KMS-11 (cell line): ENCODE data around the gene RAB40B.
A peak's percentile ranks its signal among the peaks of the same experiment; 100 is the strongest.

Experiments
- H2AFZ ChIP-seq: fragments of 200-600 bp; sonication (generic); 2 replicates; pipeline ENCODE4 v1.6.1; 2016; ENCODE audit warnings: antibody characterized with exemption, mixed run types, low read depth
- H3K27ac ChIP-seq: fragments of 200-600 bp; sonication (generic); 2 replicates; pipeline ENCODE4 v1.6.1; 2016; ENCODE audit warnings: mild to moderate bottlenecking, mixed run types
- H3K27me3 ChIP-seq: fragments of 200-600 bp; sonication (generic); 2 replicates; pipeline ENCODE4 v1.6.1; 2017; ENCODE audit warnings: mild to moderate bottlenecking, low read depth, mixed run types, moderate library complexity; ENCODE audit not compliant: insufficient read depth
- H3K36me3 ChIP-seq: fragments of 200-600 bp; sonication (generic); 2 replicates; pipeline ENCODE4 v1.6.1; 2017; ENCODE audit warnings: mild to moderate bottlenecking, mixed run types; ENCODE audit not compliant: insufficient read depth
- H3K4me1 ChIP-seq: fragments of 200-600 bp; sonication (generic); 2 replicates; pipeline ENCODE4 v1.6.1; 2016; ENCODE audit warnings: mild to moderate bottlenecking, low read depth, mixed run types; ENCODE audit not compliant: poor library complexity, severe bottlenecking
- H3K4me2 ChIP-seq: fragments of 200-600 bp; sonication (generic); 2 replicates; pipeline ENCODE4 v1.7.0; 2016; ENCODE audit warnings: mild to moderate bottlenecking, mixed run types
- H3K4me3 ChIP-seq: fragments of 200-600 bp; sonication (generic); IDR thresholded peaks from 2 replicates; pipeline ENCODE4 v1.6.1; 2017; ENCODE audit warnings: low read depth, low read length, mixed read lengths; ENCODE audit not compliant: insufficient read depth
- H3K79me2 ChIP-seq: fragments of 200-600 bp; sonication (generic); 2 replicates; pipeline ENCODE4 v1.6.1; 2016; ENCODE audit warnings: low read depth, mixed run types; ENCODE audit not compliant: insufficient read depth
- H3K9ac ChIP-seq: fragments of 200-600 bp; sonication (generic); 2 replicates; pipeline ENCODE4 v1.6.1; 2016; ENCODE audit warnings: mild to moderate bottlenecking, mixed run types
- H4K20me1 ChIP-seq: fragments of 200-600 bp; sonication (generic); 2 replicates; pipeline ENCODE4 v1.6.1; 2016; ENCODE audit warnings: mild to moderate bottlenecking, mixed run types; ENCODE audit not compliant: insufficient read depth
- CTCF ChIP-seq: fragments of 200-600 bp; sonication (generic); conservative IDR thresholded peaks from 2 replicates; pipeline ENCODE4 v1.6.1; 2017; ENCODE audit warnings: low read depth, mild to moderate bottlenecking, antibody characterized with exemption, low read length, moderate library complexity, mixed read lengths

The RAB40B gene

GRCh38 chr17:82716203-82717010, 17.9 kb upstream of the RAB40B start, which contains the start of gene FN3KRP:
Gene FN3KRP (plus strand): TSS chr17:82716706. CDS start chr17:82716756, 50 bp downstream.
- peak within 1 kb of the TSS; percentile 16 for H3K4me3 ChIP-seq
- no peaks in the 10 kb centered on the region for H3K27me3 ChIP-seq
- peak within 1 kb of the TSS; percentile 89 for H2AFZ ChIP-seq
- peak within 1 kb of the TSS; percentile 21; the same call in 1 of the 2 replicates for H3K27ac ChIP-seq
- no peaks in the 10 kb centered on the region; the same call in 1 of the 2 replicates for H4K20me1 ChIP-seq
- TF ChIP-seq CTCF, result no peak
- H3K4me1 ChIP-seq, result peaks cover 20% of the 10 kb centered on the region
- peak within 1 kb of the TSS; percentile 83 for H3K4me2 ChIP-seq
- H3K79me2 ChIP-seq, result peaks cover 15% of the 10 kb centered on the region; the same call in 1 of the 2 replicates
- peak within 1 kb of the TSS; percentile 64; the same call in 1 of the 2 replicates for H3K9ac ChIP-seq
- no peaks in the 10 kb centered on the region for H3K36me3 ChIP-seq

DNA sequence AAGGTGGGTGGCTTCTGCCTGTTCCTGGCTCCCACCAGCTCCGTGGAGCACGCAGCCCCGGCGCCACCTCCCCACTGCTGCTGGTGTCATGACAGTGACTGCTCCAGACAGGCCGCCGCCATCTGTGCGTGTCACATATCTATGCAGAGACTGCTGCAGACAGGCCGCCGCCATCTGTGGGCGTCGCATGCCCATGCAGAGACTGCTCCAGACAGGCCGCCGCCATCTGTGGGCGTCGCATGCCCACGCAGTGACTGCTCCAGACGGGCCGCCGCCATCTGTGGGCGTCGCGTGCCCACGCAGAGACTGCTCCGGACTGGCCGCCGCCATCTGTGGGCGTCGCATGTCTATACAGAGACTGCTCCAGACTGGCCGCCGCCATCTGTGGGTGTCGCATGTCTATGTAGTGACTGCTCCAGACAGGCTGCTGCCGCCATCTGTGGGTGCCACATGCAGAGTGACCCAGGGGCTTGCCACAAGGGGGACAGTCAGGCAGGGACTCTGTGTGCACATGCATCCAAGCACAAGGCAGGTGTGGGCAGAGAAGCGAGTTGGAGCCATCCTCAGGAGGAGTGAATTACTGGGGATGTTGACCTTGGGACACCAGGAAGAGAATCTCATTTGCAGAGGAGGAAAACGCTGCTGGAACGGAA, 14.7 kb upstream of the RAB40B start:
- no peaks in the 10 kb centered on the region; the same call in 1 of the 2 replicates for H4K20me1 ChIP-seq
- no peak for TF ChIP-seq CTCF
- no peak overlapping the region for H3K4me2 ChIP-seq
- peaks cover 15% of the 10 kb centered on the region; the same call in 1 of the 2 replicates for H3K79me2 ChIP-seq
- no peak overlapping the region for H3K4me3 ChIP-seq
- H3K27ac ChIP-seq, result no peak overlapping the region
- H2AFZ ChIP-seq, result no peak overlapping the region
- H3K36me3 ChIP-seq, result no peaks in the 10 kb centered on the region
- no peaks in the 10 kb centered on the region for H3K27me3 ChIP-seq
- no peak overlapping the region for H3K9ac ChIP-seq
- peaks cover 18% of the 10 kb centered on the region for H3K4me1 ChIP-seq

- no peak for TF ChIP-seq CTCF
Measured at GRCh38 chr17:82710499-82711232, 12.2 kb upstream of the RAB40B start.

GRCh38 chr17:82709676-82710498, 11.4 kb upstream of the RAB40B start:
- H3K9ac ChIP-seq, result no peak overlapping the region; the same call in 1 of the 2 replicates
- no peak for TF ChIP-seq CTCF
- no peaks in the 10 kb centered on the region for H4K20me1 ChIP-seq
- H3K4me3 ChIP-seq, result no peak overlapping the region
- no peaks in the 10 kb centered on the region for H3K27me3 ChIP-seq
- peaks cover 24% of the 10 kb centered on the region for H3K4me1 ChIP-seq
- H3K27ac ChIP-seq, result no peak overlapping the region
- peak overlapping the region; percentile 86 for H3K4me2 ChIP-seq
- peak overlapping the region; percentile 67; the same call in 1 of the 2 replicates for H2AFZ ChIP-seq
- H3K36me3 ChIP-seq, result no peaks in the 10 kb centered on the region
- no peaks in the 10 kb centered on the region for H3K79me2 ChIP-seq

More at GRCh38 chr17:82710499-82711232, 12.2 kb upstream of the RAB40B start:
- peaks cover 27% of the 10 kb centered on the region for H3K4me1 ChIP-seq
- no peaks in the 10 kb centered on the region for H3K36me3 ChIP-seq
- no peak overlapping the region for H3K4me3 ChIP-seq
- no peaks in the 10 kb centered on the region for H3K27me3 ChIP-seq
- no peak overlapping the region for H3K4me2 ChIP-seq
- H4K20me1 ChIP-seq, result no peaks in the 10 kb centered on the region
- no peaks in the 10 kb centered on the region for H3K79me2 ChIP-seq
- H3K9ac ChIP-seq, result no peak overlapping the region
- H2AFZ ChIP-seq, result no peak overlapping the region
- H3K27ac ChIP-seq, result no peak overlapping the region
